A673 (cell line): ENCODE measurements around the gene MRFAP1L1. TPM values are rescaled to one million over a fixed set of nuclear protein-coding genes. Genes with fewer than 3 reads are reported as not detected.

Source experiments
- BruUV-seq: library from RNA; stranded (reverse); fragments of 400-500 nt; replicated peaks from 2 replicates; lab custom pipeline; 2021; lab: Mats Ljungman, UMichigan
- CTCF ChIA-PET: fragments of 300-600 bp; sonication (Branson Sonifier 250); formaldehyde crosslinking; loops from one replicate; lab custom pipeline; 2022; ENCODE audit warnings: antibody characterized with exemption; lab: Charles Lee
- POLR2A ChIA-PET: fragments of 300-600 bp; sonication (Branson Sonifier 250); formaldehyde crosslinking; loops from one replicate; lab custom pipeline; 2022; ENCODE audit warnings: antibody characterized with exemption; ENCODE audit not compliant: low non-redundant PET; lab: Charles Lee
- DNase-seq: peaks from one replicate; pipeline ENCODE4 v3.0.0-alpha.2; 2015; ENCODE audit warnings: low spot score
- H3K27ac ChIP-seq: fragments of 200-600 bp; sonication (generic); 2 replicates; pipeline ENCODE4 v1.5.1; 2016; ENCODE audit warnings: mixed run types, low read depth, mild to moderate bottlenecking, mixed read lengths, antibody characterized with exemption, low read length; ENCODE audit not compliant: poor library complexity, severe bottlenecking
- H3K27me3 ChIP-seq: fragments of 200-600 bp; sonication (generic); replicated peaks from 2 replicates; pipeline ENCODE4 v1.6.1; 2017; ENCODE audit warnings: mixed run types, low read depth, mild to moderate bottlenecking, mixed read lengths, antibody characterized with exemption, low read length; ENCODE audit not compliant: insufficient read depth, poor library complexity
- H3K36me3 ChIP-seq: fragments of 200-600 bp; sonication (generic); 2 replicates; pipeline ENCODE4 v1.6.1; 2016; ENCODE audit warnings: mixed run types, mild to moderate bottlenecking, mixed read lengths, antibody characterized with exemption, low read length; ENCODE audit not compliant: insufficient read depth, poor library complexity, severe bottlenecking
- H3K4me1 ChIP-seq: fragments of 200-600 bp; sonication (generic); 2 replicates; pipeline ENCODE4 v1.6.1; 2017; ENCODE audit warnings: mixed run types, mild to moderate bottlenecking, mixed read lengths, antibody characterized with exemption, low read length; ENCODE audit not compliant: insufficient read depth, poor library complexity, severe bottlenecking
- H3K4me3 ChIP-seq: fragments of 200-600 bp; sonication (generic); 2 replicates; pipeline ENCODE4 v1.5.1; 2016; ENCODE audit warnings: low read depth, mixed run types, mild to moderate bottlenecking, mixed read lengths, low read length; ENCODE audit not compliant: poor library complexity, severe bottlenecking
- H3K9me3 ChIP-seq: fragments of 200-600 bp; sonication (generic); 2 replicates; pipeline ENCODE4 v1.6.1; 2016; ENCODE audit warnings: mixed run types, low read depth, mild to moderate bottlenecking, mixed read lengths, antibody characterized with exemption, low read length; ENCODE audit not compliant: poor library complexity, severe bottlenecking
- CTCF ChIP-seq: fragments of 300-800, 200-600 bp; sonication (generic); conservative IDR thresholded peaks from 2 replicates; pipeline ENCODE4 v1.5.1; 2017; ENCODE audit warnings: low read depth, mild to moderate bottlenecking, antibody characterized with exemption, low read length, moderate library complexity, mixed read lengths
- EZH2 ChIP-seq: fragments of 200-600 bp; sonication (generic); IDR thresholded peaks from 2 replicates; pipeline ENCODE4 v1.6.1; 2017; ENCODE audit warnings: borderline replicate concordance, low read depth, mild to moderate bottlenecking, mixed read lengths, antibody characterized with exemption, low read length; ENCODE audit not compliant: poor library complexity, severe bottlenecking
- intact Hi-C: fragments of 100-400 bp; cut with micrococcal nuclease; formaldehyde crosslinking; loops from one replicate; pipeline ENCODE4 v1.10.0; 2022; ENCODE audit not compliant: unreplicated experiment
- total RNA-seq: library from RNA; stranded (reverse); gene quantifications from 2 replicates; pipeline ENCODE4 v1.2.3, GENCODE V29; 2021

Gene MRFAP1L1
- total RNA-seq, 1 experiment from 2014 or later = 61.0 TPM

DNA sequence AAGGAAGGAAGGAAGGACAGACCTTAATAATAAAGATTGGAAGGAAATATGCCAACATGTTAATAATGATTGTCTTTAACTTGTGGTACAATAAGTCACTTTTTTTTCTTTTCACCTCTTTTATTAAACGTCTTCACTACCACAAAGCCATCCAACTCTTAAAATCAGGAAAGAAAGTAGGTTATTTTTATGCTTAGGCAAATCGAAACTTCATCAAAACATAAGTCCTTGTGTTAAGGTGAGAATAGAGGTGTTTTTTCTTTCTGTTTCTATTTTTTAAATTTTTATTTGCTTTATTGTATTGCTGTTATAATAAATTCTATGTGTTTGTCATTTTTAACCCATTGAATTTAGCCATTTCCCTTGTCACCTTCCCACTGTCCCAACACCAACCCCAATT, 32.8 kb upstream of the MRFAP1L1 start:
- POLR2A ChIA-PET = no interaction called here

GRCh38 chr4:6740347-6740746, 30.7 kb upstream of the MRFAP1L1 start:
- H3K4me1 ChIP-seq = no peaks in the 10 kb centered on the region
- peaks cover 3% of the 10 kb centered on the region for H3K9me3 ChIP-seq
- H3K36me3 ChIP-seq = no peaks in the 10 kb centered on the region
- H3K27ac ChIP-seq = no peak overlapping the region
- no peak for DNase-seq
- ChIA-PET POLR2A (no interaction called here), CTCF (no interaction called here)
- H3K4me3 ChIP-seq = no peak overlapping the region
- H3K27me3 ChIP-seq = no peaks in the 10 kb centered on the region
- TF ChIP-seq CTCF (no peak), EZH2 (no peak)
- intact Hi-C loops = no loop called here
- BruUV-seq = no TSS peak

More for the DNA sequence above, 32.8 kb upstream of the MRFAP1L1 start:
- Histone ChIP-seq H3K27me3 (no peaks in the 10 kb centered on the region), H3K4me3 (no peak overlapping the region), H3K27ac (no peak overlapping the region), H3K36me3 (no peaks in the 10 kb centered on the region), H3K9me3 (peaks cover 3% of the 10 kb centered on the region), H3K4me1 (no peaks in the 10 kb centered on the region)
- CTCF ChIA-PET = no interaction called here
- no TSS peak for BruUV-seq
- no peak for DNase-seq
- intact Hi-C loops = no loop called here
- TF ChIP-seq CTCF = no peak
- no peak for TF ChIP-seq EZH2

DNA sequence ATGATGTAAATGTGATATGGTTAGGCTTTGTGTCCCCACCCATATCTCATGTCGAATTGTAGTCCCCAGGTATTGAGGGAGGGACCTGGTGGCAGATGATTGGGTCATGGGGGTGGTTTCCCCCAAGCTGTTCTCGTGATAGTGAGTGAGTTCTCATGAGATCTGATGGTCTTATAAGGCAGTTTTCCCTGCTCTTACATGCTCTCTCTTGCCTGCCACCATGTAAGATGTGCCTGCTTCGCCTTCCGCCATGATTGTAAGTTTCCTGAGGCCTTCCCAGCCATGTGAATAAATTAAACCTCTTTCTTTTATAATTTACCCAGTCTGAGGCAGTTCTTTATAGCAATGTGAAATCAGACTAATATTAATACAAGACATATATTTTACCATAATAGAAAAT, 30.3 kb upstream of the MRFAP1L1 start:
- no peak overlapping the region for H3K27ac ChIP-seq
- ChIA-PET CTCF (no interaction called here), POLR2A (no interaction called here)
- no peak overlapping the region for H3K4me3 ChIP-seq
- no peaks in the 10 kb centered on the region for H3K4me1 ChIP-seq
- intact Hi-C loops = no loop called here
- no TSS peak for BruUV-seq
- TF ChIP-seq CTCF = no peak
- TF ChIP-seq EZH2 = no peak
- DNase-seq = no peak
- H3K27me3 ChIP-seq = no peaks in the 10 kb centered on the region
- H3K36me3 ChIP-seq = no peaks in the 10 kb centered on the region
- peaks cover 3% of the 10 kb centered on the region for H3K9me3 ChIP-seq
